PC-3 (cell line): ENCODE measurements around the gene SLC35F1. TPM values are rescaled to one million over a fixed set of nuclear protein-coding genes. Genes with fewer than 3 reads are reported as not detected.

Experiments
- ATAC-seq: fragments of 200-7000 bp; cut with Tn5 transposase; 2 replicates; pipeline ENCODE4 v1.9.1; 2020; ENCODE audit warnings: mild to moderate bottlenecking, moderate library complexity
- BruUV-seq: library from RNA; stranded (reverse); fragments of 400-500 nt; replicated peaks from 2 replicates; lab custom pipeline; 2021; lab: Mats Ljungman, UMichigan
- CTCF ChIA-PET: fragments of 300-600 bp; sonication (Branson Sonifier 250); formaldehyde crosslinking; loops from one replicate; lab custom pipeline; 2022; ENCODE audit warnings: antibody characterized with exemption; lab: Charles Lee
- POLR2A ChIA-PET: fragments of 300-600 bp; sonication (Branson Sonifier 250); formaldehyde crosslinking; loops from one replicate; lab custom pipeline; 2022; ENCODE audit warnings: antibody characterized with exemption; ENCODE audit not compliant: unreplicated experiment; lab: Charles Lee
- DNase-seq: peaks from one replicate; pipeline ENCODE4 v3.0.0-alpha.2; 2015
- H2AFZ ChIP-seq: fragments of 300-600 bp; sonication (generic); 2 replicates; pipeline ENCODE4 v1.6.0; 2016; ENCODE audit warnings: antibody characterized with exemption, low read length
- H3F3A ChIP-seq: fragments of 300-600 bp; sonication (generic); one replicate; pipeline ENCODE4 v1.6.0; 2017; ENCODE audit warnings: antibody characterized with exemption, low read length, control low read depth, mild to moderate bottlenecking; ENCODE audit not compliant: unreplicated experiment
- H3K27ac ChIP-seq: fragments of 300-600 bp; sonication (generic); 2 replicates; pipeline ENCODE4 v1.5.1; 2016; ENCODE audit warnings: mild to moderate bottlenecking, low read length
- H3K27me3 ChIP-seq: fragments of 300-600 bp; sonication (generic); 2 replicates; pipeline ENCODE4 v1.6.1; 2016; ENCODE audit warnings: low read length, mixed read lengths
- H3K36me3 ChIP-seq: fragments of 300-600 bp; sonication (generic); 2 replicates; pipeline ENCODE4 v1.6.1; 2016; ENCODE audit warnings: low read depth, mixed run types, low read length, mixed read lengths
- H3K4me1 ChIP-seq: fragments of 300-600 bp; sonication (generic); 2 replicates; pipeline ENCODE4 v1.5.1; 2016; ENCODE audit warnings: low read length; ENCODE audit not compliant: insufficient read depth
- H3K4me2 ChIP-seq: fragments of 300-600 bp; sonication (generic); 2 replicates; pipeline ENCODE4 v1.6.0; 2016; ENCODE audit warnings: low read length
- H3K4me3 ChIP-seq: fragments of 300-600 bp; sonication (generic); 2 replicates; pipeline ENCODE4 v1.5.1; 2016; ENCODE audit warnings: mild to moderate bottlenecking, low read length, mixed read lengths
- H3K79me2 ChIP-seq: fragments of 300-600 bp; sonication (generic); 2 replicates; pipeline ENCODE4 v1.6.1; 2017; ENCODE audit warnings: low read length, mixed read lengths
- H3K9ac ChIP-seq: fragments of 300-600 bp; sonication (generic); 2 replicates; pipeline ENCODE4 v1.6.0; 2016; ENCODE audit warnings: mild to moderate bottlenecking, low read length
- H3K9me2 ChIP-seq: fragments of 300-600 bp; sonication (generic); replicated peaks from 2 replicates; pipeline ENCODE4 v1.6.1; 2016; ENCODE audit warnings: mixed run types, low read length, mixed read lengths
- H3K9me3 ChIP-seq: fragments of 300-600 bp; sonication (generic); 2 replicates; pipeline ENCODE4 v1.6.1; 2016; ENCODE audit warnings: low read length, mixed read lengths
- H4K20me1 ChIP-seq: fragments of 300-600 bp; sonication (generic); 2 replicates; pipeline ENCODE4 v1.6.1; 2016; ENCODE audit warnings: low read length, mixed read lengths
- CTCF ChIP-seq: fragments of 300-600 bp; sonication (generic); conservative IDR thresholded peaks from 2 replicates; pipeline ENCODE4 v1.5.1; 2017; ENCODE audit warnings: antibody characterized with exemption, low read depth, mild to moderate bottlenecking, low read length
- EZH2 ChIP-seq: fragments of 300-600 bp; sonication (generic); IDR thresholded peaks from one replicate; pipeline ENCODE4 v1.6.1; 2017; ENCODE audit warnings: antibody characterized with exemption, mild to moderate bottlenecking, low read length; ENCODE audit not compliant: unreplicated experiment
- EZH2phosphoT487 ChIP-seq: fragments of 300-600 bp; sonication (generic); IDR thresholded peaks from 2 replicates; pipeline ENCODE4 v1.6.1; 2018; ENCODE audit warnings: mild to moderate bottlenecking, antibody characterized with exemption, low read length, borderline replicate concordance
- intact Hi-C: fragments of 100-400 bp; cut with micrococcal nuclease; formaldehyde crosslinking; loops from 2 replicates; pipeline ENCODE4 v1.9.0; 2023
- total RNA-seq: library from RNA; depleted of rRNA; stranded (reverse); fragments of >200 nt; gene quantifications from 2 replicates; pipeline ENCODE4 v1.2.3, GENCODE V29; 2014

The SLC35F1 gene
- total RNA-seq, 1 experiment from 2014 or later: not detected

- BruUV-seq: no TSS peak
- H3F3A ChIP-seq: no peaks in the 10 kb centered on the region
- H3K79me2 ChIP-seq: no peaks in the 10 kb centered on the region
- no peaks in the 10 kb centered on the region for H3K9me2 ChIP-seq
- H3K4me3 ChIP-seq: no peak overlapping the region
- H3K9me3 ChIP-seq: no peaks in the 10 kb centered on the region
- ChIA-PET CTCF (no interaction called here), POLR2A (no interaction called here)
- DNase-seq (no peak), ATAC-seq (no peak)
- H4K20me1 ChIP-seq: no peaks in the 10 kb centered on the region
- TF ChIP-seq CTCF (no peak), EZH2phosphoT487 (no peak), EZH2 (no peak)
- H3K4me1 ChIP-seq: no peaks in the 10 kb centered on the region
- H3K27ac ChIP-seq: no peak overlapping the region
- intact Hi-C loops: no loop called here
- no peaks in the 10 kb centered on the region for H3K36me3 ChIP-seq
- no peak overlapping the region for H2AFZ ChIP-seq
- H3K4me2 ChIP-seq: no peak overlapping the region
- no peaks in the 10 kb centered on the region for H3K27me3 ChIP-seq
- H3K9ac ChIP-seq: no peak overlapping the region
These were observed 397.3 kb downstream of the SLC35F1 start for GRCh38 chr6:118304321-118304720.

DNA sequence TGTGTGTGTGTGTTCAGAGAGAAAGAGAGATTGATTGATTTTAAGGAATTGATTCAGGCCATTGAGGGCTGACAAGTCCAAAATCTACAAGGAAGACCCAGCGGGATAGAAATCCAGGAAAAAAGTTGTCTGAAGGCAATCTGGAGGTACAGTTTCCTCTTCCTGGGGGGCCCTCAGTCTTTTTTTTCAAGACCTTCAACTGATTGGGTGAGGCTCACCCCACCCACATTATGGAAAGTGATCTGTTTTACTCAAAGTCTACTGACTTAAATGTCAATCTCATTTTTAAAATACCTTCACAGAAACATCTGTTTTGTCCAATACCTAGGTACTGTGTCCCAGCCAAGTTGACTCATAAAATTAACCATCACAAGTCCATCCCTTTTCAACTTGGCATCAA, 398.0 kb downstream of the SLC35F1 start:
- Histone ChIP-seq H3K4me3 (no peak overlapping the region), H3F3A (no peaks in the 10 kb centered on the region), H3K9ac (no peak overlapping the region), H3K36me3 (no peaks in the 10 kb centered on the region), H3K4me1 (no peaks in the 10 kb centered on the region), H3K27me3 (no peaks in the 10 kb centered on the region), H3K4me2 (no peak overlapping the region), H2AFZ (no peak overlapping the region), H3K79me2 (no peaks in the 10 kb centered on the region), H4K20me1 (no peaks in the 10 kb centered on the region), H3K9me2 (no peaks in the 10 kb centered on the region), H3K27ac (no peak overlapping the region), H3K9me3 (no peaks in the 10 kb centered on the region)
- intact Hi-C loops: no loop called here
- no peak for TF ChIP-seq CTCF
- TF ChIP-seq EZH2: no peak
- no peak for TF ChIP-seq EZH2phosphoT487
- DNase-seq (no peak), ATAC-seq (no peak)
- BruUV-seq: no TSS peak
- CTCF ChIA-PET: no interaction called here
- POLR2A ChIA-PET: no interaction called here

DNA sequence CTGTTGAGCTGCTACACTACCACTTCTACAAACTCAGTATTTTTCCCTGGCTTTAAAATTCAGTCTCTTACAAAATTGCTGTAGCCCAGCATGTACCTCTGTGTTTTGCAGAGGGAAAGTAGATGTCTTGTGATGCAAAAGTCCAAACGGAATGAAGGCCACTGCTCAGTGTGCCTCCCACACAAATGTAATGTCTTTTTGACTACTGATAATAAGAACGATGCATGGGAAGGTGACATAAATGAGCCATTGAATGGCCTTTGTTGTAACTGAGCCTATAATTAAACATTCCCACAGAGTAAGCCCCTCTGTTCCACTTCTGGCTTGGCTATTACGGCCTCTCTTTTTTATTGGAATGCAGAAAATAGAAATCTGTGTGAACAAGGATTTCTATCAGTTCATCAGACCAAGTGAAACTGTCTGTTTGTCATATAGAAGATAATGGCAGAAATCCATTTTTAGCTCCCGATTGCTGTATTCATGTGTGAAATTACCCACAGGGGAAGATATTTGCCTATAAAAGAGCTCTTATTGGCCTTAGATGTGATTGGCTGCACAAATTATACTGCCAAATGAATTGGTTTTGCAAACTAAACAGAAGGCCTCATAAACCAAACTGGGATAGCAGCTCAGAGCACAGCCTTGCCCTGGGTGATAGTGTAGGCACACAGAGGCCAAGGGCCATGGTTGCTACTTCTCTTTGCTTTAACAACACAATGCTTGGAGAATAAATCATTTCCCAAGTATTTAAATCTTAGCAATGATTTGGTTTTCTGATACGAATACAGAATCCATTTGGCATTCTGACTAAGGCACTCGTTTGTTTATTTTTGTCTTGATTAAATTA, 399.6 kb downstream of the SLC35F1 start:
- CTCF ChIA-PET: no interaction called here
- no peak overlapping the region for H3K9ac ChIP-seq
- intact Hi-C loops: no loop called here
- TF ChIP-seq CTCF (no peak), EZH2phosphoT487 (no peak), EZH2 (no peak)
- no peaks in the 10 kb centered on the region for H3K27me3 ChIP-seq
- no peak overlapping the region for H2AFZ ChIP-seq
- H3K36me3 ChIP-seq: no peaks in the 10 kb centered on the region
- H3K4me1 ChIP-seq: no peaks in the 10 kb centered on the region
- H3K9me2 ChIP-seq: no peaks in the 10 kb centered on the region
- ATAC-seq (no peak), DNase-seq (no peak)
- no peaks in the 10 kb centered on the region for H3K79me2 ChIP-seq
- H3K4me2 ChIP-seq: no peak overlapping the region
- no peak overlapping the region for H3K4me3 ChIP-seq
- POLR2A ChIA-PET: no interaction called here
- H3K27ac ChIP-seq: no peak overlapping the region
- no TSS peak for BruUV-seq
- no peaks in the 10 kb centered on the region for H3K9me3 ChIP-seq
- no peaks in the 10 kb centered on the region for H4K20me1 ChIP-seq
- no peaks in the 10 kb centered on the region for H3F3A ChIP-seq
